ENCODE measurements around the gene OR51B6.
"Not testable (repeated sequence)": the region's sequence is repeated elsewhere in the genome, so short reads cannot be mapped to it uniquely, and the experiment has no call there.

The OR51B6 gene

GRCh38 chr11:5317292-5317691 is 34.0 kb upstream of the OR51B6 start:
- H3K4me3 ChIP-seq (ENCODE audit: low read depth, low read length), result no peak overlapping the region
- no peak for TF ChIP-seq POLR2A (IDR thresholded peaks at IDR 0.05; ENCODE audit: extremely low read depth, insufficient read length)
- no peak for TF ChIP-seq MAX (IDR thresholded peaks at IDR 0.05; ENCODE audit: low read depth, low read length)
- no peak for TF ChIP-seq MYC (IDR thresholded peaks at IDR 0.05; ENCODE audit: low read depth, low read length)
- TF ChIP-seq CTCF (IDR thresholded peaks at IDR 0.05; ENCODE audit: low read depth, low read length), result no peak
- DNase-seq (ENCODE audit: low read depth), result no peak

- H3K4me3 ChIP-seq (ENCODE audit: low read depth, low read length), result no peak within 1 kb of the TSS
- DNase-seq (ENCODE audit: low read depth), result no peak
- no peak for TF ChIP-seq MAX (IDR thresholded peaks at IDR 0.05; ENCODE audit: low read depth, low read length)
- TF ChIP-seq CTCF (IDR thresholded peaks at IDR 0.05; ENCODE audit: low read depth, low read length), result no peak
- TF ChIP-seq POLR2A (IDR thresholded peaks at IDR 0.05; ENCODE audit: extremely low read depth, insufficient read length), result no peak
- no peak for TF ChIP-seq MYC (IDR thresholded peaks at IDR 0.05; ENCODE audit: low read depth, low read length)
Measured at GRCh38 chr11:5324197-5324596, 27.1 kb upstream of the OR51B6 start, which contains the start of gene OR51B2. Gene OR51B2, minus strand, starts transcription at chr11:5324297. Its CDS starts 0 bp downstream, at chr11:5324297.

- TF ChIP-seq MAX (IDR thresholded peaks at IDR 0.05; ENCODE audit: low read depth, low read length) (no peak), CTCF (IDR thresholded peaks at IDR 0.05; ENCODE audit: low read depth, low read length) (no peak), MYC (IDR thresholded peaks at IDR 0.05; ENCODE audit: low read depth, low read length) (no peak), POLR2A (IDR thresholded peaks at IDR 0.05; ENCODE audit: extremely low read depth, insufficient read length) (no peak)
- DNase-seq (ENCODE audit: low read depth), result no peak
- no peak overlapping the region for H3K4me3 ChIP-seq (ENCODE audit: low read depth, low read length)
Measured at GRCh38 chr11:5335170-5335569, 16.1 kb upstream of the OR51B6 start.

- no peak for DNase-seq (ENCODE audit: low read depth)
- no peak overlapping the region for H3K4me3 ChIP-seq (ENCODE audit: low read depth, low read length)
- TF ChIP-seq CTCF (IDR thresholded peaks at IDR 0.05; ENCODE audit: low read depth, low read length) (no peak), MAX (IDR thresholded peaks at IDR 0.05; ENCODE audit: low read depth, low read length) (no peak), POLR2A (IDR thresholded peaks at IDR 0.05; ENCODE audit: extremely low read depth, insufficient read length) (no peak), MYC (IDR thresholded peaks at IDR 0.05; ENCODE audit: low read depth, low read length) (no peak)
Measured at GRCh38 chr11:5336331-5336730, 15.0 kb upstream of the OR51B6 start.

GRCh38 chr11:5337253-5337652 is 14.1 kb upstream of the OR51B6 start:
- DNase-seq (ENCODE audit: low read depth); H3K4me3 ChIP-seq (ENCODE audit: low read depth, low read length): not testable (repeated sequence)

- no peak overlapping the region for H3K4me3 ChIP-seq (ENCODE audit: low read depth, low read length)
- TF ChIP-seq MYC (IDR thresholded peaks at IDR 0.05; ENCODE audit: low read depth, low read length), result no peak
- TF ChIP-seq CTCF (IDR thresholded peaks at IDR 0.05; ENCODE audit: low read depth, low read length), result no peak
- TF ChIP-seq MAX (IDR thresholded peaks at IDR 0.05; ENCODE audit: low read depth, low read length), result no peak
- TF ChIP-seq POLR2A (IDR thresholded peaks at IDR 0.05; ENCODE audit: extremely low read depth, insufficient read length), result no peak
- DNase-seq (ENCODE audit: low read depth), result no peak
Measured at GRCh38 chr11:5339771-5340322, 11.5 kb upstream of the OR51B6 start.
